ENCODE results near the gene LY6G5B.
"Not testable (repeated sequence)": the region's sequence is repeated elsewhere in the genome, so short reads cannot be mapped to it uniquely, and the experiment has no call there.

The LY6G5B gene

GRCh38 chr6:31691078-31691463 lies 21.3 kb downstream of the LY6G5B start:
- no peak for DNase-seq (ENCODE audit: low read depth)

GRCh38 chr6:31691564-31692108 lies 21.9 kb downstream of the LY6G5B start:
- DNase-seq (ENCODE audit: low read depth) = no peak

DNA sequence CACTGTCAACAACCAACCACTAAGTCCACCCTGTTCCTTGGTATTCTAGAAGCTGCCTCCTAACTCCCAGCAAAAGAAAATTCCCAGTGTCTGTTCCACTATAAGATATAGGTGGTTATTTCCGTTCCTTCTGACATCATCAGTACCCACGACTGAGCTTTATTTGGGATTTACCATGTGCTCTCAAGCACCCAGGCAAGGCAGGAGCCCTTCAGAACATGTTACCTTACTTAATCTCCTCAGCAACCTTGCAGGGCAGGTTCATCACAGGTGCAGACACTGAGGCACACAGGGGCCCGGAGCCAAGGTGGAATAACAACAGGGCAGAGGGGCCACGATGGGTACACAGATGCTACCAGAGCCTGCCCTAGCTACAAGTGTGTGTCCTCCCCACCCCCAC lies 22.6 kb downstream of the LY6G5B start:
- DNase-seq (ENCODE audit: low read depth) = no peak

DNA sequence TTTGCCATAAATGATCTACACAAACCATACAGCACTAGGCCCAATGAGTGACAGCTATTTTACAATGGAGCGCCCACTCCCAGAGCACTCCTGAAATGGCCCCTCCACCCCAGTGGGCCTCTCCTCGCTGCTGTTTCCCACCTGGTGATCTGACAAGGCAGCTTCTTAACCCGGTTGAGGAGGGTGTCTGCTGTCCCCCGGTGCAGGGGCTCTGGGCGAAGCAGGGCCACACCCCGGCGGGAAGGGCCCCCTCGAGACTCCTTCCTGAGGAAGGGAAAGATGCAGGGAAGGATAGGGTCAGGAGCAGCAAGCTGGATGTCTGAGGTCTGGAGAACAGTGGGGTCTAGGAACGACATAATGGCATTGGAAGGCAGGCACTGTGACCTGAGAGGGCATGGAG lies 23.1 kb downstream of the LY6G5B start:
- DNase-seq (ENCODE audit: low read depth) = no peak

- no peak for DNase-seq (ENCODE audit: low read depth)
These were observed 23.8 kb downstream of the LY6G5B start for GRCh38 chr6:31693535-31693934.

DNA sequence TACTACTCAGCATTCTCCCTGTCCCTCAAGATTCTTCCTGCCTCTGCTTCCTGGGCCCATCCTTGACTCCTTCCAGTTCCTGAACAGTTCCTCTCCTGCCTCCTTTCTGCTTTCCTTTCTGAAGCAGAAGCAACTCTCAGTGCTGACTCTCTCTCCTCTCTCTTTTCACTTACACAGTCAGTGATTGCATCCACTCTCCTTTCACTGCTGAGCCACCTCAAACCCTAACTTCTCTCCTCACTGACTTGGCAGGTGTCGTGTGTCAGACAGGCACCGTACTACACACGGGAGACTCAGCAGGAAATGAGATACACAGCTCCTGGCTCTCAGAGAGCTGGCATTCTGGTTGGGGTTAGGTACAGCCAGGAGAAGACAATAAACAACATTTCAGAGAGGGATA lies 27.8 kb downstream of the LY6G5B start:
- DNase-seq (ENCODE audit: low read depth) = no peak

GRCh38 chr6:31700740-31701401 lies 31.1 kb downstream of the LY6G5B start:
- no peak for DNase-seq (ENCODE audit: low read depth)

DNA sequence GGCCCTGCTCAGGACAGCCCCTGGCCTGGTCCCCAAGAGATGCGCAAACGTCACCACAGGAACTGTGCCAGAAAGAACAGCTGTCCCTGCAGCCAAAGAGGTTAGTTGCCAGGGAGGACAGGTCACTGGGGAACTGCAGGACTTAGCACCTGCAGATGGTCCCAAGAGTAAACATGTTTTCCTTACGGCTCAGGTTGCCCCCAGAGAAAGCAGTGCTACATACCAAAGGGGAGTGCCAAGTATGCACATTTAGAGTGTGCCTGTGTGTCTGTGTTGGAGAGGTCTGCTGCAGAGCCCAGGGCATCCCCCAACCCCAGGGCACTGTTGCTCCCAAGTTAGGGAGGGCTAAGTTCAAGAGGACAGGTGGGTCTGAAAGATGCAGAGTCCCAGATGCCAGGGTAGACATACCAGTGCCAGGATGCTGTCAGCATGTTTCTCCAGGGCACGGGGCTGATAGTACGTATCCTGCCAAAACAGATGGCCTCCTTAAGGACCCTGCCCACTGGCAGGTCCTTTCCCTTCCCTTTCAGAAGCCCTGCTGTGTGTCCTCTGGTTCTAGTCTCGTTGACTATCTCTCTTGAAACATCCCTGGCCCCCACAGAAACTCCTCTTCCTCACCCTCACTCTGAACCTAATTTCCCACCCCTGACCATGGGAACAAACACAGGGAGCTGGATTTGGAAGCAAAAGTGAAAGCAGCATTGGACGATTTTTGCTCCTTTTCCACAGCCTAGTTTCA lies 32.1 kb downstream of the LY6G5B start:
- no peak for DNase-seq (ENCODE audit: low read depth)

DNA sequence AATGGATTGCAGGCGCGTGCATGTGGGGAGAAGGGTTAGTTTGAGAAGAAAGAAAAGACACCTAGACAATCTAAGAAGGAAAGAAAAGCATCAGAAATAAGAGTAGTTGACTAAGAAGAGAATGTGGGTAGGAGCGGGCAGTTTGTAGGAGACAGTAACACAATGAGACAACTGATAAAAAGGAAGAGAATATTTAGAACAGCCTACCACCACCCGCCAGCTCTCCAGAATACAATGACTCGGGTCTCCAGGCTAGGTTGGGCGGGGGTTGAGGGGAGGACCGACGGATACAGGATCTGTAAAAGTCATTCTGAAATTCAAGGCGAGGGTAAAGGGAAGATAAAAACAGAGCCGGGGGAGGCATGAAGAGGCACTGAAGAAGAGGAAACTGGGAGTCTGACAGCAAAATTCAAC lies 32.6 kb downstream of the LY6G5B start:
- no peak for DNase-seq (ENCODE audit: low read depth)

GRCh38 chr6:31702819-31703716 lies 33.3 kb downstream of the LY6G5B start, which contains the start of gene ABHD16A:
ABHD16A (minus strand) TSS chr6:31703324; CDS start chr6:31703281, 43 bp downstream.
- peak; percentile 96 for DNase-seq (ENCODE audit: low read depth)

DNA sequence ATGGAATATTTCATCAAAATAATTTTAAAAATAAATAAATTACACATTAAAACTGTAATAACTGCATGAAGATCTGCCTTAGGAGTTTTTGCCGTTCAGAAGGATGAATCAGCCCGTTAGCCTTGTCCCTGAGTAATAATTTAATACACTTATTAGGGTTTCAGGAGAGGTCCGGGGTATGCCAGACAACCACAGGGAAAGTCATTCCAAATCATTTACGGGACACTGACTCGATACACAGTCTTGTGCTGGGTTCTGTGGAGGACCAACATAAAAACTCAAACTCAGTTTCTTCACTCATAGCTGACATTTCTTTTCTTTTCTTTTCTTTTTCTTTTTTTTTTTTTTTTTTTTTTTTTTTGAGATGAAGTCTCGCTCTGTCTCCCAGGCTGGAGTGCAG lies 36.2 kb downstream of the LY6G5B start:
- DNase-seq (ENCODE audit: low read depth) = no peak

DNA sequence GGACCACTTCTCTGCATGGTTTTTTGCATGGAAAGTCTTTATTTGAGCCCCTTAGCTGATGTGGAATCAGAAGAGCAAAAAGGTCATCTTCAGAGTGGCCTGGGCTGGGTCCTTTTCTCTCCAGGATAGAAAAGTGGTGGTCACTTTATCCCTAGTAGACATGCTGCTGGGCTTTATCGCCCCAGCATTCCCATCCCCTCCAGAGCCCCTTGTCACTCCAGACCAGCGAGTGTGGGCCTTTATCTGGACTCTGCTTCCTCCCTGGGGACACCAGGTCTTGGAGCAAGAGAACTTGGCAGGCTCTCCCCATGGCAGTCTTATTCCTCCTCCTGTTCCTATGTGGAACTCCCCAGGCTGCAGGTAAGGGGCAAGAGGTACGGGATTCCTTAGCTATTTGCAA lies 36.8 kb downstream of the LY6G5B start, which contains the start of gene LY6G6F:
Gene LY6G6F (plus strand): TSS at position 268 of the 400 bp plus-strand sequence. CDS start 41 bp downstream, at position 309.
- no peak for DNase-seq (ENCODE audit: low read depth)

DNA sequence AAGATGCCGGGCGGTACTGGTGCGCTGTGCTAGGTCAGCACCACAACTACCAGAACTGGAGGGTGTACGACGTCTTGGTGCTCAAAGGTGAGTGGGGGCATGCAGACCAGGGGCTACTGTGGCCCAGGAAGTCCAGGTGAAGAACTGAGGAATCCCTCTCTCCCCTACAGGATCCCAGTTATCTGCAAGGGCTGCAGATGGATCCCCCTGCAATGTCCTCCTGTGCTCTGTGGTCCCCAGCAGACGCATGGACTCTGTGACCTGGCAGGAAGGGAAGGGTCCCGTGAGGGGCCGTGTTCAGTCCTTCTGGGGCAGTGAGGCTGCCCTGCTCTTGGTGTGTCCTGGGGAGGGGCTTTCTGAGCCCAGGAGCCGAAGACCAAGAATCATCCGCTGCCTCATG lies 37.9 kb downstream of the LY6G5B start:
- DNase-seq (ENCODE audit: low read depth) = no peak

- DNase-seq (ENCODE audit: low read depth) = no peak
These were observed 38.4 kb downstream of the LY6G5B start for GRCh38 chr6:31708224-31708623.

DNA sequence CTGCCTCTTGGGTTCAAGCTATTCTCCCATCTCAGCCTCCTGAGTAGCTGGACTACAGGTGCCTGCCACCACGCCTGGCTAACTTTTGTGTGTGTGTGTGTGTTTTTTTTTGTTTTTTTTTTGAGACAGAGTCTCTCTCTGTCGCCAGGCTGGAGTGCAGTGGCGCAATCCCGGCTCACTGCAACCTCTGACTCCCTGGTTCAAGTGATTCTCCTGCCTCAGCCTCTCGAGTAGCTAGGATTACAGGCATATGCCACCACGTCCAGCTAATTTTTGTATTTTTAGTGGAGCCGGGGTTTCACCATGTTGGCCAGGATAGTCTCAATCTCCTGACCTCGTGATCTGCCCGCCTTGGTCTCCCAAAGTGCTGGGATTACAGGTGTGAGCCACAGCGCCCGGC lies 39.4 kb downstream of the LY6G5B start:
- DNase-seq (ENCODE audit: low read depth) = not testable (repeated sequence)

DNA sequence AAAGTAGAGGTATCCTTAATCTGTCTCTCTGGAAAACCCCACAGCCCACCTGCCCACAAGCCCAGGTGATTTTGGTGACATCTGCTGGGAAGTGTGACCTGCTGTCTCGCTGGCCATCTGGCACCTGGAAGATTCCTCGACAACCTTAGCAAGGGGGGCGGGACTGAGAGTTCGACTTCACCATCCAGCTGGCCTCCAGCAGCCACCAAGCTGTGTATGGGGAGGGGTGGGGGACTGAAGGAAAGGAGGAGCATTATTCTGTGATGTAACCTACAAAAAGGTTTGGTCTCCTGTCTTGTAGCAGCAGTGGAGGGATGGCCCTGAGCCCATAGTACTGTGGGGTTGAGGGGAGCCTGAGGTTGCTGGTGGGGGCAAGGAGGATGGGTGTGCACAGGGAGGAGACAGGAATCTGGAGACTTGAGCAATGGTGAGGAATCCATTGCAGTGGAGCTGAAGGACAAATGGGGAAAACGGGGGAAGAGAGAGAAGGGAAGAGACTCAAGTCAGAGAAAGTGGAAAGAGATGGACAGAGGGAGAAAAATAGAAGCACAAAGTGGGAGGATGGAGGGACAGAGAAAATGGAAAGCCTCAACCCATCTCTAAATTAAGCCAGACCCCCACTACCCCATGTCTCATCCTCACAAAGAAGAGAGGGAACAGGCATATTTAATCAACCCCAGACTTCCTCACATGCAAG lies 40.9 kb downstream of the LY6G5B start:
- no peak for DNase-seq (ENCODE audit: low read depth)

DNA sequence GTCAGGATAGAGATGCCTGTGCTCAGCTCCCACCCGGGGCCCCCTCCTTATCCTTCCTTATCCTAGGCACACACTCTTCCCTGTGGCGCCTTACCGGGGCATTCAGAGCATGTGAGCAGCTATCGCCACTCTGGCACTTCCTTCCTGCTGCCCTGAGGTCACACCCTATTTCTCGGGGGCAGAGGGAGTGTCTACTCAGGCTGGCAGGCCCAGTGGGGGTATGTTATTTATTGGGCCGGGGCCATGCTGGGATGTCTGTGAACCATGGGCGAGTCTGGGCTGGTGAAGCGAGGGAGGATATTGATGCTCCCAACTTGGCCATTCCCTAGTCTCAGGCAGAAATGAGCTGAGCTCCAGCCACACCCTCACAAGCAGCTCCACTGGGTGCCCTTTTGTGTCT lies 41.5 kb downstream of the LY6G5B start:
- DNase-seq (ENCODE audit: low read depth) = no peak

GRCh38 chr6:31712296-31712695 lies 42.5 kb downstream of the LY6G5B start:
- no peak for DNase-seq (ENCODE audit: low read depth)

- DNase-seq (ENCODE audit: low read depth) = no peak
These were observed 43.7 kb downstream of the LY6G5B start for GRCh38 chr6:31713465-31713864.

DNA sequence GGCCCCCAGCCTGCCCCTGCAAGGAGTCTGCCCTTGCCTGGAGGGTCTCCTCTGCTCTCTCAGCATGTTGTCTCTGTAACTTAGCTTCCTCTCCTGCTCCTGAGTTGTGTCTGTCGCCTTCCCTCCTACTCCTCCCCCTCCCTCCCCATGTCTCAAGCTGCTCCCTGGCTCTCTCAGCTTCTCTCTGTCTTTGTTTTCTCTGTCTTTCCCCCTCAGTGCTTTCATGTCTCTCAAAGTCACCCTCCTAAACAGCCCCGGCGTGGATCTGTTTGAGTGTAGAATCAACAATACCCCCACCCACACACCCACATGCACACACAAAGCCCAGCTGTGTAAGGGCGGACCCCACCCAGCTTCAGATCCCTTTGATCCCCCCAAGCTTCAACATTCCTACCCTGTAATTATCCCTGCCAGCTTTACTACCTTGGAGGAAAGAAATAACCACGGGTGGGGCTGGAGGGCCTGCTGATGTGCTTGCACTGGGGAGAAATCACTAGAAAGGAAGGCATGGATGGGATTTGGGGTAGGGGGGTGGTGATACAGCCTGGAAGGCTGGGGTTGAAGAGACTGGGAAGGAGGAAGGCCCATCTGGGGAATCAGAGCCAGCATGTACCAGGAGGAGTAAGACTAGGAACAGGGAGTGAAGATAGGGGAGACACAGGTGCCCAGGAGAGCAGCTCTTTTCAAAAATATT lies 44.4 kb downstream of the LY6G5B start:
- no peak for DNase-seq (ENCODE audit: low read depth)

Data from stimulated activated CD4-positive, alpha-beta T cell treated with anti-CD3 and anti-CD28 coated beads, Interleukin-2, amount 100 ng/mL, for 4 hours (primary cell).